T-helper 17 cell (primary cell): ENCODE measurements around the gene PARVB. TPM values are rescaled to one million over a fixed set of nuclear protein-coding genes. Genes with fewer than 3 reads are reported as not detected.

ENCODE experiments used
- ATAC-seq: fragments of 150-1000 bp; cut with Tn5 transposase; 2 replicates; pipeline ENCODE4 v1.10.0; 2021; ENCODE audit warnings: mild to moderate bottlenecking, moderate library complexity
- DNase-seq, 3 donors: peaks; one replicate each; pipeline versions ENCODE4 v3.0.0 to v3.0.0-alpha.2; 2020 to 2021
- H3K9me3 ChIP-seq: one replicate; pipeline ENCODE4 v1.7.0; 2013; ENCODE audit warnings: low read length, mild to moderate bottlenecking; ENCODE audit not compliant: control insufficient read depth, poor library complexity, severe bottlenecking
- H3K27ac Mint-ChIP-seq: one replicate; pipeline ENCODE4 v1.8.0; 2022; ENCODE audit warnings: mild to moderate bottlenecking, moderate library complexity, mixed read lengths
- H3K27me3 Mint-ChIP-seq: one replicate; pipeline ENCODE4 v1.8.0; 2022; ENCODE audit warnings: mixed read lengths
- H3K36me3 Mint-ChIP-seq: one replicate; pipeline ENCODE4 v1.8.0; 2022; ENCODE audit warnings: low read depth, mixed read lengths
- H3K4me1 Mint-ChIP-seq: one replicate; pipeline ENCODE4 v1.8.0; 2022; ENCODE audit warnings: mild to moderate bottlenecking, mixed read lengths
- H3K4me3 Mint-ChIP-seq: one replicate; pipeline ENCODE4 v1.8.0; 2022; ENCODE audit warnings: mild to moderate bottlenecking, moderate library complexity, mixed read lengths
- total RNA-seq, 4 donors: library from RNA in 2 of 4; stranded (reverse) in 2 of 4; gene quantifications; one replicate each; pipeline ENCODE4 v1.2.3 and lab custom pipeline; 2022 to 2026

Gene PARVB
- total RNA-seq, 2 donors from 2014 or later: 14.6 to 36.4 TPM

- ATAC-seq (no peak), DNase-seq (no peak)
- Mint-ChIP-seq H3K27me3 (no peaks in the 10 kb centered on the region), H3K4me1 (no peaks in the 10 kb centered on the region), H3K36me3 (no peaks in the 10 kb centered on the region), H3K27ac (no peak overlapping the region), H3K4me3 (no peak overlapping the region)
- no peaks in the 10 kb centered on the region for H3K9me3 ChIP-seq
These were observed 190.7 kb downstream of the PARVB start for GRCh38 chr22:44214764-44215163.

GRCh38 chr22:44215287-44215686 lies 191.2 kb downstream of the PARVB start:
- DNase-seq (no peak), ATAC-seq (no peak)
- no peaks in the 10 kb centered on the region for H3K27me3 Mint-ChIP-seq
- H3K9me3 ChIP-seq: no peaks in the 10 kb centered on the region
- H3K36me3 Mint-ChIP-seq: no peaks in the 10 kb centered on the region
- H3K4me1 Mint-ChIP-seq: no peaks in the 10 kb centered on the region
- H3K27ac Mint-ChIP-seq: no peak overlapping the region
- H3K4me3 Mint-ChIP-seq: no peak overlapping the region

GRCh38 chr22:44217346-44217745 lies 193.2 kb downstream of the PARVB start:
- Mint-ChIP-seq H3K4me3 (no peak overlapping the region), H3K36me3 (no peaks in the 10 kb centered on the region), H3K27ac (no peak overlapping the region), H3K27me3 (peaks cover 6% of the 10 kb centered on the region), H3K4me1 (no peaks in the 10 kb centered on the region)
- no peaks in the 10 kb centered on the region for H3K9me3 ChIP-seq
- DNase-seq (no peak), ATAC-seq (no peak)

GRCh38 chr22:44218071-44218470 lies 194.0 kb downstream of the PARVB start:
- ATAC-seq: no peak
- H3K4me3 Mint-ChIP-seq: no peak overlapping the region
- no peak overlapping the region for H3K27ac Mint-ChIP-seq
- H3K27me3 Mint-ChIP-seq: peaks cover 10% of the 10 kb centered on the region
- H3K9me3 ChIP-seq: no peaks in the 10 kb centered on the region
- no peaks in the 10 kb centered on the region for H3K4me1 Mint-ChIP-seq
- no peak for DNase-seq
- no peaks in the 10 kb centered on the region for H3K36me3 Mint-ChIP-seq

GRCh38 chr22:44219101-44219870 lies 195.2 kb downstream of the PARVB start:
- ATAC-seq: no peak
- H3K27me3 Mint-ChIP-seq: peaks cover 18% of the 10 kb centered on the region
- peaks cover 6% of the 10 kb centered on the region for H3K4me1 Mint-ChIP-seq
- H3K9me3 ChIP-seq: no peaks in the 10 kb centered on the region
- no peaks in the 10 kb centered on the region for H3K36me3 Mint-ChIP-seq
- H3K27ac Mint-ChIP-seq: no peak overlapping the region
- DNase-seq: no peak
- no peak overlapping the region for H3K4me3 Mint-ChIP-seq

- Mint-ChIP-seq H3K4me3 (no peak overlapping the region), H3K36me3 (no peaks in the 10 kb centered on the region), H3K27me3 (peaks cover 30% of the 10 kb centered on the region), H3K27ac (no peak overlapping the region), H3K4me1 (peaks cover 6% of the 10 kb centered on the region)
- DNase-seq: no peak
- no peaks in the 10 kb centered on the region for H3K9me3 ChIP-seq
- no peak for ATAC-seq
These were observed 196.9 kb downstream of the PARVB start for GRCh38 chr22:44220727-44221680.

- DNase-seq (no peak), ATAC-seq (no peak)
- Mint-ChIP-seq H3K27me3 (peaks cover 35% of the 10 kb centered on the region), H3K27ac (no peak overlapping the region), H3K36me3 (no peaks in the 10 kb centered on the region), H3K4me3 (no peak overlapping the region), H3K4me1 (peaks cover 6% of the 10 kb centered on the region)
- no peaks in the 10 kb centered on the region for H3K9me3 ChIP-seq
These were observed 197.8 kb downstream of the PARVB start for GRCh38 chr22:44221710-44222475.

Other genes starting within 250 kb of the PARVB start
- under 1 TPM in 1 of 2 donors, not detected in 1; 0.16 TPM for gene EFCAB6, start 212.0 kb upstream of the PARVB start, total RNA-seq
- gene SULT4A1, start 161.8 kb upstream of the PARVB start, total RNA-seq: not detected
- gene PNPLA5, start 132.3 kb upstream of the PARVB start, total RNA-seq: not detected
- gene PNPLA3, start 100.5 kb upstream of the PARVB start, total RNA-seq: not detected
- 10 to 100 TPM; 24.8 to 26.0 TPM for gene SAMM50, start 68.9 kb upstream of the PARVB start, total RNA-seq
- 10 to 100 TPM; 89.1 to 94.7 TPM for gene PARVG, start 156.6 kb downstream of the PARVB start, total RNA-seq